Measurements from ENCODE around the gene OSBPL5.

- no peak for TF ChIP-seq CTCF (IDR thresholded peaks at IDR 0.05)
- no peak for TF ChIP-seq POLR2AphosphoS5 (IDR thresholded peaks at IDR 0.05)
- TF ChIP-seq POLR2A (IDR thresholded peaks at IDR 0.05): no peak
Observed at GRCh38 chr11:3173795-3174194, 8.7 kb upstream of the OSBPL5 start.
